GM18499 (cell line): Measurements from ENCODE around the gene GCC2.
A peak's percentile ranks its signal among the peaks of the same experiment; 100 is the strongest.
"Not testable (repeated sequence)": the region's sequence is repeated elsewhere in the genome, so short reads cannot be mapped to it uniquely, and the experiment has no call there.

ENCODE experiments used
- ATAC-seq: cut with Tn5 transposase; IDR thresholded peaks from one replicate; pipeline ENCODE4 v1.9.1; 2021; ENCODE audit warnings: moderate number of reproducible peaks; ENCODE audit not compliant: insufficient read depth, unreplicated experiment

GCC2 gene

DNA sequence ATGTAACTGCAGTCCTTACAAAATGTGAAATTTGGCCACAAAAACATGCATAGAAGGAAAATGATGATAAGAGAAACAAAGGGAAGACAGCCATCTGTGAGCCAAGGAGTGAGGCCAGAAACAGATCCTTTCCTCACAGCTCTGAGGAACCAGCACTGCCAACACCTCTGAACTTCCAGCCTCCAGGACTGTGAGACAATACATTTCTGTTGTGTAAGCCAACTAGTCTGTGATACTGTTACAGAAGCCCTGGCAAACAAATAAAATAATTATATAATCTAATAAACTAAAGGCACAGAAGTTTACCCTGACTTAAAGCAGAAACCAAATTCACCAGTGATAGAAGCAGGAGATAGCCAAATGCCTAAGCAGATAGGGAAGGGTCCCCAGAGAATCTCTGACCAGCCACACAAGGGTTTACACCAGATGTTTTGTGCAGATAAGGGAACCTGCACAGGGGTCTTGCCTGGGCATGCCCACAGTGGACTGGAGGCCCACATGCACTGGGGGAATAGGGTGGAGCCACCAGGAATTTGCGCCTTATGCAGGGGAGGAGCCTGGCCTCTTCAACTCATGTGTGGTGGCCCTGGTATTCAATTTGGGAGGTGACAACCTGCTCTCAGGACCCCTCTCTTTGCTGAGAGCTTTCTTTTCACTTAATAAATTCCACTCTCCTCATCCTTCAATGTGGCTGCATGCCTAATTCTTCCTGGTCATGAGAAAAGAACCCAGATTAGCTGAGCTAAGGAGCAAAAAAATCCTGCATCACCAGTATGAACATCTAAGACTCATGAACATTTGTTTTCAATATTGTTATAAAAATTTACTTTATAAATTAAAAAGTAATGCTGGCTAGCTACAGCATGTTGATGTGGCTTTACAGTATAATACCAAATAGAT, 3.8 kb upstream of the GCC2 start:
- no peak for ATAC-seq

DNA sequence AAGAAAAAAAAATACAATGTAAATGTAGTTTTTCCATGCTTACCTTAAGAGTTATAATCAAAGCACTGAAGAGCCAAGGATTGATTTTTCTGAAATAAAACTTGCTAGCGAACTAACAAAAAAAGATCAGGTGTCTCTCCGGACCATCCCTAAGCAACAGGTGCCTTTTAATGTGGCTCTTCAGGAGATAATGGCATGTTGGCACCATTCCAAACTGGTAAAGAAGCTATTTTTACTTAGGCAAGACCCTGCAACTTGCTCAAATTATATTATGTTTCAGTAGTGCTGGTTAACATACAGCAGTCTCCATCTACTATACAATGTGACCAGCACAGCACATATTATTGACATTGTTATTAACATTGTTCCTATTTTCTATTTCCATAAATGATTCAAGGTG, 2.3 kb upstream of the GCC2 start:
- no peak for ATAC-seq

GRCh38 chr2:108447947-108448677, 894 bp upstream of the GCC2 start:
- ATAC-seq = no peak

DNA sequence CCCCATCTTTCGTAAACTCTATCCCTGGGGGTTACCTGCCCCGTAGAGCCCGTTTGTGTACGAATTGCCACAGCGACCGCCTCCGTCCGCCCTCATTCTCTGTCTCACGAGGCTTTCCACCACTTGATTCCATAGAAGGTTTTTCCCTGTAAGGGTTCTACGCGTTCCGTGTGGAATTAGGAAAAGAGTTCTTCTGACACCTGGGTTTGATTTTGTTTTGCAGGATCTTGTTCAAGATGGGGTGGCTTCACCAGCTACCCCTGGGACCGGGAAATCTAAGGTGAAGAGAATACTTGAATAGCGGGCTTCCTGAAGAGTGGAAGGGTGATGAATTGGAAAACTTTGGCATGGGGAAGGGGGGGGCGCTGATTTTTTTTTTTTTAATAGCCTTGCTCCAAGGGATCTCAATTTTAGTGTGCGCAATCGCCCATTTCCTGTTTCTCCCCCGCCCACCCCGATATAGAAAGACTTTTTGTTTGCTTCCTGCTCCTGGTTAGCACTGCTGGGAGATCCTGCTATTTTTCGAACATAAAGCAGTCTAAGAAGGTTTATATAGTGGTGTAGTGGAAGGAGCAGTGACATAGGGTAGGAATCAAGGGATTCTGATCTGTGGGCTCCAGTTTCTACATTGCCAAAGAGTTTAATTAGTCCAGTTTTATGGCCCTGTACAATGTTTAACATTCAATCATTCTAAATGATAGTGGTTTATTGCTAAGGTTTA, 564 bp downstream of the GCC2 start:
- peak; percentile 13 for ATAC-seq

DNA sequence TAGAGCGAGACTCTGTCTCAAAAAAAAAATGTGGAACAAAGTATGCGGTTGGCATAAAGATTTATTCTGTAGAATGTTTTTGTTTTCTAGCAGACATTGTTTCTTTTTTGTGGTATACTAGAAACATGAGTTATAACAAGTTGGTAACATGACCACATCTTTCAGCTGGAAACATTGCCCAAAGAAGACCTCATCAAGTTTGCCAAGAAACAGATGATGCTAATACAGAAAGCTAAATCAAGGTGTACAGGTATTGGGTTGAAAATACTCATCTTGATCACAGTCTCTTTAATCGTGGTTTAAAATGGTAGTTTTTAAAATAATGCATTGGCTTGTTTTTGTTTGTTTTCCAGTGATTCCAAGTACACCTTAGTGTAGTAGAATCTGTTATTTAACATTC, 1.9 kb downstream of the GCC2 start:
- no peak for ATAC-seq

DNA sequence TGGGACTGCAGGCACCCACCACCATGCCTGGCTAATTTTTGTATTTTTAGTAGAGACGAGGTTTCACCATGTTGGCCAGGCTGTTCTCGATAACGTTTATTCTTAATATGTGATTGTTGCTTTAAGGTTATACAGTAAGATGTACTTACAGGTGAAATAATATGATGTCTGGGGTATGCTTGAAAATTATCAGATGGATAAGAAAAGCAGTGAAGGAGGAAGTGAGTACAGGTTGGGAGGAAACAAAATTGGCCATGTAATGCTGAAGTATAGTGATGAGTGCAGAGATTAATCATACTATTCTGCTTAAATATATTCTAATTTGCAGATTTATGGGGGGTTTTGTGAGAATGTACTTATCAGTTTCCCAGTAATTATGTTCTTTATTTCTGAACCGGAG, 3.0 kb downstream of the GCC2 start:
- ATAC-seq = no peak

- ATAC-seq = not testable (repeated sequence)
Observed at GRCh38 chr2:108453530-108453929, 4.5 kb downstream of the GCC2 start.

DNA sequence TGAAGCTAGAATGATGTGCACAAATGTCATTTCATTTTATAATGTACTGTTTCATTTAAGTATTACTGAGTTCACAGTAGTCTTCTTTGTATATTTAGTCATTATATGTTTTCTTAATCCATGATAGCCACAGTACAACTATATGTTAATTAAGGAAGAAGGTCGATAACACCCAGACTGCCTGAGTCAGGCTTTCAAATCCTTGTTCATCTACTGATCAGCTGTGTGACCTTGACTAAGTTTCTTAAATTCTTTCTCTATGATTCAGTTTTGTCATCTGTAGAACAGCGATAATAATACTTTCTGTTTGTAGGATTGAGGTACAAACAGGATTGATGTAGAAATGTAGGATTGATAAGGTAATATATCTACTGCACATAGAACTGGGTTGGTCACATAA, 5.4 kb downstream of the GCC2 start:
- no peak for ATAC-seq

DNA sequence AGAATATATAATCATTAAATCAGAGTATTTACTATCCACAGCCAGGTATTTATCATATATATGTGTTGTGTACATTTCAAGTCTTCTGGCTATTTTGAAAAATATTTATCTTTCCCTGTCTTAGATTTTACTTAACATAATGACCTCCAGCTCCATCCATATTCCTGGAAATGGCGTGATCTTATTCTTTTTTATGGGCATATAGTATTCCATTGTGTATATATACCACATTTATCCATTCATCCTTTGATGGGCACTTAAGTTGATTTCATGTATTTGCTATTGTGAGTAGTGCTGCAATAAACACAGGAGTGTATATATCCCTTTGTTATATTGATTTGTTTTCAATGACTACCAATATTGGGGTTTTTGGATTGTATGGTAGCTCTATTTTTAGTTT, 6.6 kb downstream of the GCC2 start:
- ATAC-seq = no peak

GRCh38 chr2:108458082-108458481, 9.1 kb downstream of the GCC2 start:
- ATAC-seq = no peak

DNA sequence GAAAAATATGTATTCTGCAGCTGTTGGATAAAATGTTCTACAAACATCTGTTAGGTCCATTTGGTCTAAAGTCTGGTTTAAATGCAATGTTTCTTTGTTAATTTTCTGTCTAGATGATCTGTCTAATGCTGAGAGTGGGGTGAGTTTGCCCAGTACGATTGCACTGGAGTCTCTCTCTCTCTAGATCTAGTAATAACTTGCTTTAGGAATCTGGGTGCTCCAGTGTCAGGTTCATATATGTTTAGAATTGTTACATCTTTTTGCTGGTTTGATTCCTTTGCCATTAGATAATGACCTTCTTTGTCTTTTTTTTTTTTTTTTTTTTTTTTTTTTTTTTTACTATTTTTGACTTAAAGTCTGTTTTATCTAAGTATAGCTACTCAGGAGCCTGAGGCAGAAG, 10.4 kb downstream of the GCC2 start:
- no peak for ATAC-seq

- ATAC-seq = peak; percentile 80
Observed at GRCh38 chr2:108460345-108461037, 11.5 kb downstream of the GCC2 start.

DNA sequence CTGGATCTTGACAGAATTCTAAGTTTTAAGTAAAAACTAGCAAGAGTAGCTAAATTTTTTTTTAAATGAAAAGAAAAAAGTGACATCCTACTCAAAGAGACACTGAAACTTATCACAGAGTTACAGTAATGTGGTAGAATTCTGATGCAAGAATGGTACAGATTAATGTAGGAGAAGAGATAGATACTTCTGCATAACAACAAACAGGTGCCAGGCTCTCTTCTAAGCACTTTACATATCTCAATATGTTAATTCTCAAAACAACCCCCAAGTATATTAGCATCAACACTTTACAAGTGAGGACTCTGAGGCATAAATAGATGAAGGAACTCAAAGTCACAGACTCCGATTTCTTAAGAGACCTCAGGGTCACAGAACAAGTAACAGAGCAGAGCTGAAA, 28.1 kb downstream of the GCC2 start:
- no peak for ATAC-seq

GRCh38 chr2:108485253-108485652, 36.2 kb downstream of the GCC2 start:
- ATAC-seq = no peak

- ATAC-seq = no peak
Observed at GRCh38 chr2:108490506-108491122, 41.6 kb downstream of the GCC2 start.

DNA sequence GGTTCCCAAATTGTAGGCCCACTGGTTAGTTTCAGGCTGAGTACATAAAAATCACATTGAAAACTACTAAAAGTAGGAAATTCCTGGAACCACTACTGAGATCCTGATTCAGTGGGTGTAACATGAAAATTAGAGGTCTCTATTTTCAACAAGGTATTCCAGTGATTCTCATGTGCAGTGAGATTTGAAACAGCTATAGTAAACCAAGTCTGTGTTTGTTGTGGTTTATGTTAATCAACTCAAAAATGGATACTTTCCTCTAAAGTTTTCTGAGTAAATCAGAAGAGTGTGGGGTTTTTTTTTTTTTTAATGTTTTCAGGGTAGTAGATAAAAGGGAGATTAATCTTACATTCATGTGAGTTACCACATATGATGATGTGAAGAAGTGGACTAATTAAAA, 42.8 kb downstream of the GCC2 start:
- ATAC-seq = no peak

DNA sequence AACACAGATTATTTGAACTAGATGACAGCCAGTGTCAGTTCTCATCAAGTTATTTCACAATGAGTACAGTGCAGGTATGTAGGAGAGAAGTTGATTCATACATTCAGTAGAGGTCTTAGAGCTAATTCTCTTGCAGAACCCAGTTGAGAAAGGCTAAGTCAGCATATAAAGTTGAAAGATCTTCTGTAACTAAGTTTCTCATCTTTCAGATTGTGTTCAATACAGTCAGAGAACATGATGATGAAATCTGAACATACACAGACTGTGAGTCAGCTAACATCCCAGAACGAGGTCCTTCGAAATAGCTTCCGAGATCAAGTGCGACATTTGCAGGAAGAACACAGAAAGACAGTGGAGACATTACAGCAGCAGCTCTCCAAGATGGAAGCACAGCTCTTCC, 43.4 kb downstream of the GCC2 start:
- ATAC-seq = no peak

GRCh38 chr2:108496167-108496566, 47.2 kb downstream of the GCC2 start:
- ATAC-seq = not testable (repeated sequence)

- not testable (repeated sequence) for ATAC-seq
Observed at GRCh38 chr2:108507620-108508019, 58.6 kb downstream of the GCC2 start.

- ATAC-seq = not testable (repeated sequence)
Observed at GRCh38 chr2:108512431-108512830, 63.4 kb downstream of the GCC2 start.
